Cerebellar nuclear complex (tissue), 1 donor: ENCODE measurements around the gene ZNF610.
A peak's percentile ranks its signal among the peaks of the same experiment; 100 is the strongest.

Experiments used
- DNase-seq, 2 experiments: peaks; one replicate each; lab custom pipeline; 2025; lab: John Stamatoyannopoulos, UW

Gene ZNF610

DNA sequence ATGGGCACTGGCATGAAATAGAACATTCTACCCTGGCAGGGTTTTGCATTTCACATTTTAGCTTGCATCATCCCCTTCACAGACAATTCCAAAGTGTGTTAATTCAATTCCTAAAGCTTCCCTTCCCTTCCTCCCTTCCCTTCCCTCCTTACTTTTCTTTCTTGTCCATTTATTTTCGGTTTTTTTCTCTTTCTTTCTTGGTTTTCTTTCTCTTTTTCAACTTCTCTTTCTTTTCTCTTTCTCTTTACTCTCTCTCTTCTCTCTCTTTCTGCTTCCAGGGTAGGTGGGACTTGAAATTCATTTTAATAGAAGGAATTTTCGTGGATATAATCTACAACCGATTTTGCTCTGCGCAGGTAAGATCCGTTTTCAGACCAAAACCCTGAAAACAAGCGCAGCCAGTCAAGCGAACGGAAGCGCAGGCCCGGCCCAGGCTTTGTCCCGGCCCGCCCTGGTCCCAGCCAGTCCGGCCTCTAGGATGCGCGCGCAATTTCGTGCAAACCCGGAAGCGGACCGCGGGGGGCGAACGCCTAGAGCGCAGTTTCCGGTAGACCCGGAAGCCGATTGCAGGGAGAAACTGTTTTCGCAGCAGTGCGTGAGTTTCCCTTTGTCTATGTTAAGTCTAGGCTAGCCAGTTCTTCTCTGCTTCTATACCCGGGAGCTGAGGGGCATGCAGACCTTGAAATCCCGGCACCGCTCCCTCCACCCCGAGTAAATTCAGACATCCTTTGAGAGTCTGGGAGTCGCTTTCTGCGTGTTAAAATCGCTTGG lies 61.5 kb downstream of the ZNF610 start, which contains the start of gene ZNF528:
ZNF528 (plus strand) TSS at position 540 of the 771 bp plus-strand sequence. CDS start 4,165 bp downstream, outside the sequence.
- DNase-seq = peak; percentile 11 to 31

DNA sequence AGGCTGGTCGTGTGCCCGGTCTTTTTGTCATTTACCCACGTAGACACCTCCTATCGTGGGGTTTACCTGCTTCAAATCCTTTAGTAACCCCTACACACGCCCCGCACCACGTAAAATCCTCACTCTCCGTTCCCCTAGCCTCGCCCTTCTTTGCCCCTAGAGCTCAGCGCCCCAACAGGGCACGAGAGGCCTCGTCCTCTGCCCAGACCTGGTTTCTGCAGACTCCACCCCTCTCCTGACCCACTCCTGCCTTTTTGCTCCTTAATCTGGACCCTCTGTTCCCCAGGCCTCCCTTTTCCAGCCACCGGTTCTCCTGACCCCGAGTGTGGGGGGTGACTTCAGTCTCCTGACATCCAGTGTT lies 62.0 kb downstream of the ZNF610 start:
- DNase-seq = no peak

DNA sequence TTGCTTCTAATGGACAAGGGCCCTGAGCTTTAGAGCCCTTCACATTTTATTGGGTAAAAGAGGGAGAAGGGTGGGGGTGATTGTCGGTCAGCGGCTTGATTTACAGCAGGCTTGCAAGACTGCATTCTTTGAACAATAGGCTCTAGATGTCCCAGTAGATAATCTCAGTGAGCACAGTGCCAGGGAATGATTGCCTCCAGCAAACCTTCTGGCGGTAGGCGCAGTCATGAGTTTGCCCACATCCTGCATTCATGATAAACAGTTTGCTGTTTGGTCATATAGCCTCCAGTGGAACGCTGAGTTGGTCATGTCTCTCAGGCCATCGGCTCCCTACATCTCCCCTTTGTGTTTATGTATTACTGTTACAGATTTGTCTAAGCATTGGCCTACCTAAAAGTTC lies 74.2 kb downstream of the ZNF610 start:
- no peak for DNase-seq

DNA sequence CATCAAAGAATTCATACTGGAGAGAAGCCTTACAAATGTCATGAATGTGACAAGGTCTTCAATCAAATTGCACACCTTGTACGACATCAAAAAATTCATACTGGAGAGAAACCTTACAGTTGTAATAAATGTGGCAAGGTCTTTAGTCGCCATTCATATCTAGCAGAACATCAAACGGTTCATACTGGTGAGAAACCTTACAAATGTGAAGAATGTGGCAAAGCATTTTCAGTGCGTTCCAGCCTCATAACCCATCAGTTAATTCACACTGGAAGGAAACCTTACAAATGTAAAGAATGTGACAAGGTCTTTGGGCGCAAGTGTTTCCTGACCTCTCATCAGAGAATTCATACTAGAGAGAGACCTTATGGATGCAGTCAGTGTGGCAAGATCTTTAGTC lies 79.7 kb downstream of the ZNF610 start:
- DNase-seq = no peak
